K562 (cell line): ENCODE results near the gene CNOT1. TPM values are rescaled to one million over a fixed set of nuclear protein-coding genes. Genes with fewer than 3 reads are reported as not detected.

Experiments used
- ATAC-seq: fragments of 200-7000 bp; cut with Tn5 transposase; 3 replicates; pipeline ENCODE4 v1.9.1; 2020; ENCODE audit warnings: moderate library complexity
- BruUV-seq: library from RNA; stranded (reverse); fragments of 400-500 nt; replicated peaks from 2 replicates; lab custom pipeline; 2021; lab: Mats Ljungman, UMichigan
- CTCF ChIA-PET: fragments of 300-600 bp; formaldehyde crosslinking; extraction: SDS; loops from one replicate; lab custom pipeline; 2021; ENCODE audit warnings: low intra/inter-chr PET ratio; lab: Yijun Ruan, JAX
- POLR2A ChIA-PET: fragments of 300-600, 350-650 bp; sonication (Branson Sonifier 250); formaldehyde crosslinking; extraction: SDS; loops from one replicate; lab custom pipeline; 2021; ENCODE audit warnings: antibody characterized with exemption, inconsistent platforms; lab: Yijun Ruan, JAX
- DNase-seq, 4 experiments: peaks; one replicate each; pipeline versions ENCODE4 v3.0.0 to v3.0.0-alpha.2; 2011 to 2018; ENCODE audit warnings: low spot score in 3 of 4, mixed read lengths in 3 of 4; ENCODE audit errors: extremely low read depth in 1 of 4
- FAIRE-seq: peaks from 2 replicates; lab custom pipeline; 2011; peaks lifted over from hg19 to GRCh38; lab: Jason Lieb, UNC
- H2AFZ ChIP-seq: 2 replicates; pipeline ENCODE4 v1.6.0; 2011; ENCODE audit warnings: low read depth, low read length, control low read depth, inconsistent platforms
- H3K27ac ChIP-seq: fragments of 200-600 bp; 3 replicates; pipeline ENCODE4 v1.8.0; 2011; ENCODE audit warnings: low read depth, mild to moderate bottlenecking, control low read depth, inconsistent platforms, low read length, moderate library complexity, mixed read lengths; ENCODE audit errors: extremely low read depth
- H3K27me3 ChIP-seq, 2 experiments: fragments of 300-600 bp in 1 of 2; 2 replicates in 1 of 2; 3 replicates in 1 of 2; pipeline versions ENCODE4 v1.6.0 to v1.8.0; 2011; ENCODE audit warnings: inconsistent platforms in 2 of 2, low read length in 2 of 2, mild to moderate bottlenecking in 1 of 2, mixed read lengths in 1 of 2, moderate library complexity in 1 of 2; ENCODE audit not compliant: control insufficient read depth in 2 of 2, insufficient read depth in 2 of 2
- H3K36me3 ChIP-seq: fragments of 300-600 bp; 3 replicates; pipeline ENCODE4 v1.8.0; 2011; ENCODE audit warnings: mild to moderate bottlenecking, low read length, inconsistent platforms; ENCODE audit not compliant: control insufficient read depth, insufficient read depth
- H3K4me1 ChIP-seq, 2 experiments: fragments of 200-600 bp in 1 of 2; replicated peaks in 1 of 2; 2 replicates in 1 of 2; 3 replicates in 1 of 2; pipeline versions ENCODE4 v1.5.1 to v1.8.0; 2011; ENCODE audit warnings: inconsistent platforms in 2 of 2, low read length in 2 of 2, mild to moderate bottlenecking in 1 of 2, mixed read lengths in 1 of 2, moderate library complexity in 1 of 2; ENCODE audit not compliant: control insufficient read depth in 2 of 2, insufficient read depth in 2 of 2
- H3K4me2 ChIP-seq: 2 replicates; pipeline ENCODE4 v1.6.1; 2011; ENCODE audit warnings: low read length, control low read depth, inconsistent platforms, mixed read lengths; ENCODE audit not compliant: insufficient read depth
- H3K4me3 ChIP-seq: fragments of 200-600 bp; sonication (generic), shearing (Covaris generic); 2 replicates; pipeline ENCODE4 v1.5.1; 2016; ENCODE audit warnings: control low read depth, inconsistent platforms
- H3K79me2 ChIP-seq: fragments of 200-600 bp; 3 replicates; pipeline ENCODE4 v1.8.0; 2011; ENCODE audit warnings: low read length, inconsistent platforms; ENCODE audit not compliant: control insufficient read depth, insufficient read depth
- H3K9ac ChIP-seq, 2 experiments: 2 replicates each; pipeline versions ENCODE4 v1.6.0 to v1.6.1; 2011; ENCODE audit warnings: low read depth in 2 of 2, low read length in 2 of 2, control low read depth in 1 of 2, inconsistent platforms in 1 of 2, mild to moderate bottlenecking in 1 of 2, mixed read lengths in 1 of 2; ENCODE audit not compliant: insufficient read depth in 1 of 2
- H3K9me1 ChIP-seq: one replicate; pipeline ENCODE4 v1.6.0; 2011; ENCODE audit warnings: inconsistent platforms, mild to moderate bottlenecking, low read length, moderate library complexity; ENCODE audit not compliant: control insufficient read depth, insufficient read depth
- H3K9me3 ChIP-seq: replicated peaks from 2 replicates; pipeline ENCODE4 v1.5.1; 2011; ENCODE audit warnings: low read depth, low read length, inconsistent platforms; ENCODE audit not compliant: control insufficient read depth, insufficient read depth
- H4K20me1 ChIP-seq: replicated peaks from 2 replicates; pipeline ENCODE4 v1.6.1; 2011; ENCODE audit warnings: low read length, inconsistent platforms, mixed read lengths; ENCODE audit not compliant: control insufficient read depth, insufficient read depth
- JUNB ChIP-seq: fragments of 450-650 bp; formaldehyde crosslinking; conservative IDR thresholded peaks from 2 replicates; pipeline ENCODE4 v1.4.0; 2020; ENCODE audit warnings: mild to moderate bottlenecking
- NCOR1 ChIP-seq: fragments of 450-650 bp; IDR thresholded peaks from 2 replicates; pipeline ENCODE4 v1.6.1; 2016; ENCODE audit warnings: mild to moderate bottlenecking, moderate library complexity
- NFRKB ChIP-seq: fragments of 450-650 bp; IDR thresholded peaks from 2 replicates; pipeline ENCODE4 v1.6.1; 2016; ENCODE audit warnings: low read depth
- PTBP1 ChIP-seq: fragments of 200-400 bp; formaldehyde crosslinking; IDR thresholded peaks from 2 replicates; pipeline ENCODE4 v1.6.1; 2017; ENCODE audit warnings: low read depth, low read length
- TFE3 ChIP-seq: fragments of 450-650 bp; formaldehyde crosslinking; IDR thresholded peaks from 2 replicates; pipeline ENCODE4 v1.4.0; 2020; ENCODE audit warnings: mild to moderate bottlenecking, mixed read lengths
- ZBTB12 ChIP-seq: fragments of 250-450 bp; sonication (Bioruptor Pico); IDR thresholded peaks from 2 replicates; pipeline ENCODE4 v1.4.0; 2020
- ZFX ChIP-seq: sonication (generic); formaldehyde crosslinking; IDR thresholded peaks from 2 replicates; pipeline ENCODE4 v1.8.0; 2022; ENCODE audit warnings: mild to moderate bottlenecking, missing genetic modification reagents, moderate library complexity
- ZNF507 ChIP-seq: conservative IDR thresholded peaks from 2 replicates; pipeline ENCODE4 v1.6.1; 2017; ENCODE audit warnings: missing genetic modification characterization, missing compliant biosample characterization
- ZNF551 ChIP-seq: fragments of 250-450 bp; sonication (Bioruptor Pico); IDR thresholded peaks from 2 replicates; pipeline ENCODE4 v1.5.0; 2021; ENCODE audit warnings: mild to moderate bottlenecking, moderate library complexity
- WGBS: fragments of 100-300 bp; shearing (Covaris generic); methylation state at CpG from one replicate; pipeline ENCODE4 v1.1.6; 2016; ENCODE audit warnings: low coverage, mixed read lengths; ENCODE audit not compliant: insufficient coverage; ENCODE audit errors: missing lambda C conversion rate; 5-methylcytosine and 5-hydroxymethylcytosine counted together
- in situ Hi-C: fragments of 300-500 bp; cut with MboI; formaldehyde crosslinking; loops from 4 replicates; pipeline ENCODE4 v1.15.0; 2018; ENCODE audit warnings: inconsistent platforms, mixed read lengths
- intact Hi-C: fragments of 100-400 bp; cut with micrococcal nuclease; formaldehyde crosslinking; loops from 2 replicates; pipeline ENCODE4 v1.14.2; 2022
- polyA plus RNA-seq, 8 experiments: library from polyadenylated mRNA; depleted of rRNA in 4 of 8; stranded (reverse) in 5 of 8; unstranded in 3 of 8; fragments of >200 nt; fragmentation: Nextera tagmentation in 2 of 8; fragmentation: Illumina TruSeq in 1 of 8; extraction: Ambion mirVana in 2 of 8; extraction: Trizol in 1 of 8; gene quantifications; 2 replicates each; pipeline versions ENCODE4 v1.2.1 to v1.2.3, GENCODE V29; 2011 to 2014; ENCODE audit warnings: inconsistent platforms in 1 of 8, missing spikeins in 1 of 8
- total RNA-seq, 7 experiments: library from RNA; depleted of rRNA in 6 of 7; stranded (reverse); fragments of >200 nt in 6 of 7; fragmentation: Illumina TruSeq in 2 of 7; extraction: Trizol in 2 of 7; gene quantifications; 2 replicates each; pipeline versions ENCODE4 v1.2.1 to v1.2.3, GENCODE V29; 2011 to 2021; ENCODE audit warnings: low replicate concordance in 1 of 7
- TF ChIP-seq, protein P1 (sequence below): fragments of 250-450 bp; sonication (Bioruptor Pico); IDR thresholded peaks from 2 replicates; pipeline ENCODE4 v1.4.0; 2020; ENCODE audit warnings: mild to moderate bottlenecking, moderate library complexity

The CNOT1 gene
- total and polyA plus RNA-seq, 9 of the 15 experiments (the other 6 are each of a cell fraction or from before 2014, with no cell fraction given), result 110 to 270 (median 220) TPM

DNA sequence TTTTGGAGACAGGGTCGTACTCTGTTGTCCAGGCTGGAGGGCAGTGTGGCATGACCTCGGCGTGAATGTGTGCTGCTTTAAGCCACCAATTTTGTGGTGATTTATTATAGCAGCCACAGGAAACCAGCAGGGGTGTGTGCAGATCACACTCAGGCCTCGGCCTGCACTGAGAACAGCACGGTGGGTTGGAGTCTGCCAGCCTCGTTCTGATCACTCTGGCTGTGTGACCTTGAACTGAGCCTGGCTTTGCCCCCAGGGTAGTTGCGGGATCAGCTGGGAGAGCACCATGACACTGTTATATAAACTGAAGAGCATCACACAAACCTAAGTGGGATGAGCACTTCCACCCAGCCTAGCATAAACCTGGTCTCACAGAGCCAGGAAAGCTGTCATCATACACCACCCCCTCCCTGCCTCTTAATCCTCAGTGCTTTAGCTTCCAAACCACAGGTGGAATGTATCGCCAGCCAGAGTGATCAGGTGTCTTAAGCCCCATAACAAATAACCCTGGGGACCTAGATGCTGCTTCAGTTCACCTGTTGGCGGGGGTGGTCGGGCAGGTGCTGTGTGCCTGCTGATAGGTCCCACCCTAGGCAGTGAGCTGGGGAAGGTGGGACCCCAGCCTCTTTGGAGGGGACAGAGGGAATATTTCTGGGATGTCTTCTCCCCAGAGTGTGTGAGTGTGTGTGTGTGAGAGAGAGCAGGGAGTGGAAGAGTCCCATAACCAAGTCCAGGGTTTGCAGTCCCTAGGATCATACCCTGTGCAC lies 158.2 kb downstream of the CNOT1 start:
- in situ Hi-C loops, result no loop called here
- DNase-seq (no peak), ATAC-seq (peak; percentile 38; the same call in 2 of the 3 replicates), FAIRE-seq (no peak)
- Histone ChIP-seq H3K4me1 (no peaks in the 10 kb centered on the region), H3K9ac (0 out of 4 replicates have a peak overlapping the region, but pooled peaks of 1 of the 2 experiments have one; percentile 58), H3K36me3 (no peaks in the 10 kb centered on the region), H3K9me3 (no peaks in the 10 kb centered on the region), H4K20me1 (peaks cover 6% of the 10 kb centered on the region; the same call in 1 of the 2 replicates), H3K4me2 (no peak overlapping the region), H3K4me3 (no peak overlapping the region), H3K27me3 (peaks cover 20 to 37% of the 10 kb centered on the region in 2 experiments; a peak in 4 of 5 replicates), H2AFZ (no peak overlapping the region), H3K9me1 (no peaks in the 10 kb centered on the region), H3K27ac (no peak overlapping the region), H3K79me2 (no peaks in the 10 kb centered on the region)
- WGBS, result 2% methylated on average over 8 of the region's 10 CpGs
- CTCF ChIA-PET, result no interaction called here
- TF ChIP-seq TFE3 (CRISPR knock-in tag) (no peak), NCOR1 (no peak), JUNB (no peak), ZNF551 (CRISPR knock-in tag) (no peak), PTBP1 (no peak), ZBTB12 (no peak), ZNF507 (tag) (no peak), ZFX (CRISPR knock-in tag) (no peak), NFRKB (no peak)
- TF ChIP-seq, protein P1, sequence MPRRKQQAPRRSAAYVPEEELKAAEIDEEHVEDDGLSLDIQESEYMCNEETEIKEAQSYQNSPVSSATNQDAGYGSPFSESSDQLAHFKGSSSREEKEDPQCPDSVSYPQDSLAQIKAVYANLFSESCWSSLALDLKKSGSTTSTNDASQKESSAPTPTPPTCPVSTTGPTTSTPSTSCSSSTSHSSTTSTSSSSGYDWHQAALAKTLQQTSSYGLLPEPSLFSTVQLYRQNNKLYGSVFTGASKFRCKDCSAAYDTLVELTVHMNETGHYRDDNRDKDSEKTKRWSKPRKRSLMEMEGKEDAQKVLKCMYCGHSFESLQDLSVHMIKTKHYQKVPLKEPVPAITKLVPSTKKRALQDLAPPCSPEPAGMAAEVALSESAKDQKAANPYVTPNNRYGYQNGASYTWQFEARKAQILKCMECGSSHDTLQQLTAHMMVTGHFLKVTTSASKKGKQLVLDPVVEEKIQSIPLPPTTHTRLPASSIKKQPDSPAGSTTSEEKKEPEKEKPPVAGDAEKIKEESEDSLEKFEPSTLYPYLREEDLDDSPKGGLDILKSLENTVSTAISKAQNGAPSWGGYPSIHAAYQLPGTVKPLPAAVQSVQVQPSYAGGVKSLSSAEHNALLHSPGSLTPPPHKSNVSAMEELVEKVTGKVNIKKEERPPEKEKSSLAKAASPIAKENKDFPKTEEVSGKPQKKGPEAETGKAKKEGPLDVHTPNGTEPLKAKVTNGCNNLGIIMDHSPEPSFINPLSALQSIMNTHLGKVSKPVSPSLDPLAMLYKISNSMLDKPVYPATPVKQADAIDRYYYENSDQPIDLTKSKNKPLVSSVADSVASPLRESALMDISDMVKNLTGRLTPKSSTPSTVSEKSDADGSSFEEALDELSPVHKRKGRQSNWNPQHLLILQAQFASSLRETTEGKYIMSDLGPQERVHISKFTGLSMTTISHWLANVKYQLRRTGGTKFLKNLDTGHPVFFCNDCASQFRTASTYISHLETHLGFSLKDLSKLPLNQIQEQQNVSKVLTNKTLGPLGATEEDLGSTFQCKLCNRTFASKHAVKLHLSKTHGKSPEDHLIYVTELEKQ (CRISPR knock-in tag), result no peak
- no TSS peak for BruUV-seq
- POLR2A ChIA-PET, result interaction anchor here (0.9 to 1.8 kb wide), 3 partner anchors 17 to 47 kb away, joined by 4 to 7 read pairs (median 5); no protein-coding TSS in a partner anchor
- intact Hi-C loops, result no loop called here
